Endothelial cell of umbilical vein (primary cell): ENCODE data around the gene EDC4. TPM values are rescaled to one million over a fixed set of nuclear protein-coding genes. Genes with fewer than 3 reads are reported as not detected.

Experiments used
- BruUV-seq: library from RNA; stranded (reverse); fragments of 400-500 nt; replicated peaks from 2 replicates; lab custom pipeline; 2021; lab: Mats Ljungman, UMichigan
- CTCF ChIA-PET: fragments of 300-600, 350-600 bp; sonication (Branson Sonifier 250); formaldehyde crosslinking; loops from one replicate; lab custom pipeline; 2021; ENCODE audit warnings: antibody characterized with exemption, inconsistent platforms; lab: Charles Lee
- POLR2A ChIA-PET: fragments of 300-600, 350-600 bp; sonication (Branson Sonifier 250); formaldehyde crosslinking; loops from one replicate; lab custom pipeline; 2021; ENCODE audit warnings: antibody characterized with exemption, inconsistent platforms; lab: Charles Lee
- DNase-seq: peaks from one replicate; pipeline ENCODE4 v3.0.0-alpha.2; 2011; ENCODE audit warnings: low read depth, low spot score
- FAIRE-seq: peaks from 2 replicates; lab custom pipeline; 2011; peaks lifted over from hg19 to GRCh38; lab: Jason Lieb, UNC
- H2AFZ ChIP-seq: 2 replicates; pipeline ENCODE4 v1.6.0; 2012; ENCODE audit warnings: low read depth, low read length, control low read depth, inconsistent platforms
- H3K27ac ChIP-seq: 2 replicates; pipeline ENCODE4 v1.5.1; 2011; ENCODE audit warnings: low read depth, mild to moderate bottlenecking, control low read depth, low read length, moderate library complexity; ENCODE audit not compliant: insufficient read depth
- H3K27me3 ChIP-seq, 2 experiments: 2 replicates each; pipeline versions ENCODE4 v1.6.0 to v1.6.1; 2011; ENCODE audit warnings: low read length in 2 of 2, mixed read lengths in 1 of 2; ENCODE audit not compliant: control insufficient read depth in 2 of 2, insufficient read depth in 2 of 2
- H3K36me3 ChIP-seq, 2 experiments: 2 replicates in 1 of 2; 3 replicates in 1 of 2; pipeline ENCODE4 v1.5.1; 2011; ENCODE audit warnings: low read length in 2 of 2, mild to moderate bottlenecking in 1 of 2, moderate library complexity in 1 of 2; ENCODE audit not compliant: control insufficient read depth in 2 of 2, insufficient read depth in 2 of 2; ENCODE audit errors: extremely low read depth in 1 of 2
- H3K4me1 ChIP-seq: 3 replicates; pipeline ENCODE4 v1.5.1; 2011; ENCODE audit warnings: mild to moderate bottlenecking, low read length; ENCODE audit not compliant: control insufficient read depth, insufficient read depth; ENCODE audit errors: extremely low read depth
- H3K4me2 ChIP-seq: 2 replicates; pipeline ENCODE4 v1.6.1; 2011; ENCODE audit warnings: low read length, control low read depth, mixed read lengths; ENCODE audit not compliant: insufficient read depth
- H3K4me3 ChIP-seq, 3 experiments: fragments of 200-600 bp in 1 of 3; sonication (generic), shearing (Covaris generic) in 1 of 3; replicated peaks in 1 of 3; 2 replicates each; pipeline ENCODE4 v1.5.1; 2011 to 2016; ENCODE audit warnings: control low read depth in 3 of 3, low read length in 3 of 3, mild to moderate bottlenecking in 2 of 3, inconsistent platforms in 1 of 3, low read depth in 1 of 3, moderate library complexity in 1 of 3; ENCODE audit not compliant: insufficient read depth in 1 of 3
- H3K79me2 ChIP-seq: 2 replicates; pipeline ENCODE4 v1.6.0; 2012; ENCODE audit warnings: low read length, inconsistent platforms; ENCODE audit not compliant: control insufficient read depth, insufficient read depth
- H3K9ac ChIP-seq: replicated peaks from 2 replicates; pipeline ENCODE3; 2011; ENCODE audit warnings: low read length, control low read depth; ENCODE audit not compliant: insufficient read depth; ENCODE audit errors: extremely low read depth
- H3K9me1 ChIP-seq: replicated peaks from 3 replicates; pipeline ENCODE4 v1.6.0; 2011; ENCODE audit warnings: mild to moderate bottlenecking, low read length; ENCODE audit not compliant: control insufficient read depth, insufficient read depth; ENCODE audit errors: extremely low read depth
- H3K9me3 ChIP-seq: replicated peaks from 2 replicates; pipeline ENCODE4 v1.5.1; 2012; ENCODE audit warnings: low read length, inconsistent platforms; ENCODE audit not compliant: control insufficient read depth, insufficient read depth
- H4K20me1 ChIP-seq: replicated peaks from 2 replicates; pipeline ENCODE3; 2011; ENCODE audit warnings: mild to moderate bottlenecking, low read length; ENCODE audit not compliant: control insufficient read depth, insufficient read depth; ENCODE audit errors: extremely low read depth
- CTCF ChIP-seq, 2 donors: IDR thresholded peaks; 1 replicate in 1 of 2; 2 replicates in 1 of 2; pipeline ENCODE4 v1.5.1; 2011; ENCODE audit warnings: low read length in 2 of 2, mild to moderate bottlenecking in 2 of 2, moderate library complexity in 2 of 2, control low read depth in 1 of 2, inconsistent platforms in 1 of 2, low read depth in 1 of 2; ENCODE audit not compliant: insufficient read depth in 1 of 2; ENCODE audit errors: extremely low read depth in 1 of 2
- EZH2 ChIP-seq: IDR thresholded peaks from 2 replicates; pipeline ENCODE4 v1.6.1; 2012; ENCODE audit warnings: borderline replicate concordance, low read depth, mild to moderate bottlenecking, moderate library complexity, low read length, inconsistent platforms; ENCODE audit not compliant: severe bottlenecking
- GATA2 ChIP-seq: IDR thresholded peaks from 2 replicates; pipeline ENCODE4 v1.7.0; 2011; ENCODE audit warnings: low read depth, mild to moderate bottlenecking, moderate library complexity, mixed read lengths, low read length; ENCODE audit not compliant: insufficient read length, insufficient read depth
- MAX ChIP-seq: IDR thresholded peaks from 2 replicates; pipeline ENCODE4 v1.6.1; 2011; ENCODE audit not compliant: insufficient read depth, insufficient read length
- MYC ChIP-seq: IDR thresholded peaks from one replicate; pipeline ENCODE4 v1.6.1; 2011; ENCODE audit warnings: mild to moderate bottlenecking, low read depth, low read length
- POLR2A ChIP-seq: IDR thresholded peaks from 2 replicates; pipeline ENCODE4 v1.6.1; 2012; ENCODE audit warnings: low read depth, mild to moderate bottlenecking, control low read depth, low read length
- dilution Hi-C: fragments of 300-500 bp; cut with MboI; formaldehyde crosslinking; loops from one replicate; pipeline ENCODE4 v1.15.0; 2019; ENCODE audit warnings: low sequenced_read_pairs; ENCODE audit not compliant: extremely low pct_ligation_motif_present
- intact Hi-C: fragments of 100-400 bp; cut with micrococcal nuclease; formaldehyde crosslinking; loops from one replicate; pipeline ENCODE4 v1.10.0; 2022
- polyA plus RNA-seq, 4 experiments: library from polyadenylated mRNA; depleted of rRNA in 3 of 4; stranded (reverse) in 3 of 4; unstranded in 1 of 4; fragments of >200 nt; gene quantifications; 2 replicates each; pipeline versions ENCODE4 v1.2.1 to v1.2.3, GENCODE V29; 2011 to 2012; ENCODE audit warnings: missing spikeins in 1 of 4
- total RNA-seq: library from RNA; stranded (reverse); gene quantifications from 2 replicates; pipeline ENCODE4 v1.2.3, GENCODE V29; 2021

Gene EDC4
- total and polyA plus RNA-seq, 2 donors (not counting 3 experiments of a cell fraction or from before 2014, with no cell fraction given) = 57.5 to 81.2 TPM

- dilution Hi-C loops (no loop called here), intact Hi-C loops (loop anchor here (10.0 kb wide), 1 partner anchor 403 kb away; the partner anchor contains the start of gene RIPOR1)
- Histone ChIP-seq H3K27ac (no peak overlapping the region), H3K36me3 (peaks cover 0 to 16% of the 10 kb centered on the region in 2 experiments), H3K79me2 (no peaks in the 10 kb centered on the region), H3K4me2 (no peak overlapping the region), H3K27me3 (no peaks in the 10 kb centered on the region), H3K4me1 (peaks cover 10% of the 10 kb centered on the region), H2AFZ (no peak overlapping the region), H3K9me1 (no peaks in the 10 kb centered on the region), H4K20me1 (no peaks in the 10 kb centered on the region), H3K4me3 (no peak overlapping the region), H3K9ac (no peak overlapping the region), H3K9me3 (no peaks in the 10 kb centered on the region)
- BruUV-seq = TSS peak; percentile 26
- ChIA-PET POLR2A (no interaction called here), CTCF (interaction anchor here (1.0 to 6.1 kb wide), 9 partner anchors 12 to 406 kb away, joined by 4 to 106 read pairs (median 6); partner anchors contain the start of gene NRN1L)
- FAIRE-seq (no peak), DNase-seq (no peak)
- TF ChIP-seq MAX (no peak), CTCF (IDR thresholded peaks at IDR 0.05; ENCODE audit: extremely low read depth in 1 of 2, insufficient read depth in 1 of 2, low read depth in 1 of 2, low read length in 2 of 2) (no peak), GATA2 (no peak), MYC (no peak), EZH2 (no peak), POLR2A (no peak)
These were observed 54.5 kb downstream of the EDC4 start for GRCh38 chr16:67927131-67927941.
